SK-N-SH treated with all-trans-retinoic acid at 6 μM for 48 hours (cell line): ENCODE measurements around the gene COBL.

Experiments
- ARNTL ChIP-seq: fragments of 450-650 bp; formaldehyde crosslinking; IDR thresholded peaks from 2 replicates; pipeline ENCODE4 v1.5.0; 2020; ENCODE audit warnings: low read depth, mild to moderate bottlenecking, moderate library complexity, borderline replicate concordance
- BACH2 ChIP-seq: fragments of 250-450 bp; sonication (Bioruptor Pico); IDR thresholded peaks from 2 replicates; pipeline ENCODE4 v1.9.0; 2021; ENCODE audit warnings: mild to moderate bottlenecking, borderline replicate concordance
- CSRNP3 ChIP-seq: fragments of 250-450 bp; sonication (Bioruptor Pico); IDR thresholded peaks from 2 replicates; pipeline ENCODE4 v1.5.1; 2021; ENCODE audit warnings: mild to moderate bottlenecking, moderate library complexity
- ESRRG ChIP-seq: fragments of 250-450 bp; sonication (Bioruptor Pico); IDR thresholded peaks from 2 replicates; pipeline ENCODE4 v1.6.1; 2021; ENCODE audit warnings: mild to moderate bottlenecking
- GLIS3 ChIP-seq: fragments of 250-450 bp; sonication (Bioruptor Pico); IDR thresholded peaks from 2 replicates; pipeline ENCODE4 v1.5.0; 2020; ENCODE audit warnings: mild to moderate bottlenecking, moderate library complexity
- ISL1 ChIP-seq: fragments of 250-450 bp; sonication (Bioruptor Pico); IDR thresholded peaks from 2 replicates; pipeline ENCODE4 v2.1.2; 2022; ENCODE audit warnings: mild to moderate bottlenecking, moderate library complexity
- OSR1 ChIP-seq: fragments of 250-450 bp; sonication (Bioruptor Pico); IDR thresholded peaks from 2 replicates; pipeline ENCODE4 v1.8.0; 2022; ENCODE audit warnings: moderate library complexity, mild to moderate bottlenecking, inconsistent platforms
- PPARA ChIP-seq: fragments of 250-450 bp; sonication (Bioruptor Pico); IDR thresholded peaks from 2 replicates; pipeline ENCODE4 v1.5.0; 2020; ENCODE audit warnings: mild to moderate bottlenecking, borderline replicate concordance
- TCF4 ChIP-seq: fragments of 250-450 bp; sonication (Bioruptor Pico); IDR thresholded peaks from 2 replicates; pipeline ENCODE4 v1.8.0; 2021; ENCODE audit warnings: mild to moderate bottlenecking, moderate library complexity, borderline replicate concordance
- TOX ChIP-seq: fragments of 250-450 bp; sonication (Bioruptor Pico); IDR thresholded peaks from 2 replicates; pipeline ENCODE4 v1.8.0; 2021; ENCODE audit warnings: mild to moderate bottlenecking, moderate library complexity, borderline replicate concordance
- ZC3H10 ChIP-seq: fragments of 250-450 bp; sonication (Bioruptor Pico); IDR thresholded peaks from 2 replicates; pipeline ENCODE4 v1.5.1; 2021; ENCODE audit warnings: mild to moderate bottlenecking, moderate library complexity
- ZFP3 ChIP-seq: fragments of 250-450 bp; sonication (Bioruptor Pico); IDR thresholded peaks from 2 replicates; pipeline ENCODE4 v1.5.0; 2020; ENCODE audit warnings: mild to moderate bottlenecking, moderate library complexity
- ZNF565 ChIP-seq: fragments of 450-650 bp; formaldehyde crosslinking; conservative IDR thresholded peaks from 2 replicates; pipeline ENCODE4 v1.5.0; 2020; ENCODE audit warnings: low read depth, mild to moderate bottlenecking, moderate library complexity
- TF ChIP-seq, protein P1 (sequence below): fragments of 250-450 bp; sonication (Bioruptor Pico); IDR thresholded peaks from 2 replicates; pipeline ENCODE4 v1.8.0; 2021; ENCODE audit warnings: low read depth, mild to moderate bottlenecking, moderate library complexity, borderline replicate concordance

DNA sequence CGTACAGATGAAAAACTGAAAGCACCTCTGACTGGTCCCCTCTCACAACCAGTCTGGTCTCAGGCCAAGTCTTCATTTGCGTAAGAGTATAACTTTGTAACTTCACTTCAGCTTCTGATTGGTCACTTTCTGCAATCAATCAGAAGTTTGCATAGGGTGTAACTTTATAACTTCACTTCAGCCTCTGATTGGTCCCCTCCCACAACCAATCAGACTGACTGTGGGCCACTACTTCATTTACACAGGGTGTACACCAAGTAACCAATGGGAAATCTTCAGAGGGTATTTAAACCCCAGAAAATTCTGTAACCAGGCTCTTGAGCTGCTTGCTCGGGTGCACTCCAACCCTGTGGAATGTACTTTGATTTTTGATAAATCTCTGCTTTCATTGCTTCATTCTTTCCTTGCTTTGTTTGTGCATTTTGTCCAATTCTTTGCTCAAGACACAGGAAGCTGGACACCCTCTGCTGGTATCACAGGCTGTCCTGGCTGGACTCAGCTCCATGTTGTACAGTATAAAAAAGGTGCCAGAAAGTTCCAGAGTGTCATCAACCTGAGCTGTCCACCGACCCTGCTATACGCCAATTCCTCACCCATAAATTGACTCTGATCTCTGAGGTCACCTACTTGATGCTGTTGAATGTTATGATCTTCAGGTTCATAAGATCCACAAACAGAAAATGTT is 74.5 kb downstream of the COBL start:
- no peak for TF ChIP-seq OSR1 (CRISPR knock-in tag)
- TF ChIP-seq BACH2 (CRISPR knock-in tag) = no peak
- TF ChIP-seq, protein P1, sequence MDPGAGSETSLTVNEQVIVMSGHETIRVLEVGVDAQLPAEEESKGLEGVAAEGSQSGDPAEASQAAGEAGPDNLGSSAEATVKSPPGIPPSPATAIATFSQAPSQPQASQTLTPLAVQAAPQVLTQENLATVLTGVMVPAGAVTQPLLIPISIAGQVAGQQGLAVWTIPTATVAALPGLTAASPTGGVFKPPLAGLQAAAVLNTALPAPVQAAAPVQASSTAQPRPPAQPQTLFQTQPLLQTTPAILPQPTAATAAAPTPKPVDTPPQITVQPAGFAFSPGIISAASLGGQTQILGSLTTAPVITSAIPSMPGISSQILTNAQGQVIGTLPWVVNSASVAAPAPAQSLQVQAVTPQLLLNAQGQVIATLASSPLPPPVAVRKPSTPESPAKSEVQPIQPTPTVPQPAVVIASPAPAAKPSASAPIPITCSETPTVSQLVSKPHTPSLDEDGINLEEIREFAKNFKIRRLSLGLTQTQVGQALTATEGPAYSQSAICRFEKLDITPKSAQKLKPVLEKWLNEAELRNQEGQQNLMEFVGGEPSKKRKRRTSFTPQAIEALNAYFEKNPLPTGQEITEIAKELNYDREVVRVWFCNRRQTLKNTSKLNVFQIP = no peak
- TF ChIP-seq TOX (CRISPR knock-in tag) = no peak
- no peak for TF ChIP-seq ZC3H10 (CRISPR knock-in tag)
- no peak for TF ChIP-seq ISL1 (CRISPR knock-in tag)
- no peak for TF ChIP-seq TCF4
- TF ChIP-seq ZNF565 (CRISPR knock-in tag) = no peak
- TF ChIP-seq ESRRG (CRISPR knock-in tag) = no peak
- no peak for TF ChIP-seq GLIS3
- no peak for TF ChIP-seq ARNTL
- TF ChIP-seq ZFP3 (CRISPR knock-in tag) = no peak
- no peak for TF ChIP-seq CSRNP3 (CRISPR knock-in tag)
- TF ChIP-seq PPARA (CRISPR knock-in tag) = no peak
